HL-60/S4 (cell line): Measurements from ENCODE around the gene DNAJC12.
"Not testable (repeated sequence)": the region's sequence is repeated elsewhere in the genome, so short reads cannot be mapped to it uniquely, and the experiment has no call there.

ENCODE experiments used
- in situ Hi-C: fragments of 300-500 bp; cut with MboI; formaldehyde crosslinking; loops from 2 replicates; pipeline ENCODE4 v1.14.3; 2022; ENCODE audit warnings: low sequenced_read_pairs

Gene DNAJC12

GRCh38 chr10:67837541-67838314 lies at the start of gene DNAJC12:
TSS of gene DNAJC12 (minus strand) at chr10:67838188. CDS start at chr10:67838011, 177 bp downstream.
- in situ Hi-C loops, result no loop called here

- in situ Hi-C loops, result no loop called here
Observed at GRCh38 chr10:67884842-67885670, 47.1 kb upstream of the DNAJC12 start.

GRCh38 chr10:67884313-67884841 lies 46.4 kb upstream of the DNAJC12 start, which contains the start of gene SIRT1:
TSS of gene SIRT1 (plus strand) at chr10:67884656. CDS start at chr10:67884722, 66 bp downstream.
- in situ Hi-C loops, result no loop called here

GRCh38 chr10:67883710-67884312 lies 45.8 kb upstream of the DNAJC12 start:
- in situ Hi-C loops, result no loop called here

GRCh38 chr10:67878133-67878532 lies 40.1 kb upstream of the DNAJC12 start:
- in situ Hi-C loops, result no loop called here

- in situ Hi-C loops, result not testable (repeated sequence)
Observed at GRCh38 chr10:67877421-67877820, 39.4 kb upstream of the DNAJC12 start.

GRCh38 chr10:67875340-67876238 lies 37.6 kb upstream of the DNAJC12 start:
- in situ Hi-C loops, result no loop called here

GRCh38 chr10:67869996-67870395 lies 32.0 kb upstream of the DNAJC12 start:
- in situ Hi-C loops, result no loop called here

- in situ Hi-C loops, result no loop called here
Observed at GRCh38 chr10:67868132-67868531, 30.1 kb upstream of the DNAJC12 start.

GRCh38 chr10:67864607-67865371 lies 26.8 kb upstream of the DNAJC12 start:
- in situ Hi-C loops, result no loop called here

- in situ Hi-C loops, result no loop called here
Observed at GRCh38 chr10:67863094-67863493, 25.1 kb upstream of the DNAJC12 start.

- in situ Hi-C loops, result no loop called here
Observed at GRCh38 chr10:67861750-67862432, 23.9 kb upstream of the DNAJC12 start.

- in situ Hi-C loops, result loop anchor here (10.0 kb wide), 1 partner anchor 296 kb away; no protein-coding TSS in a partner anchor
Observed at GRCh38 chr10:67858971-67859370, 21.0 kb upstream of the DNAJC12 start.

GRCh38 chr10:67853512-67853911 lies 15.5 kb upstream of the DNAJC12 start:
- in situ Hi-C loops, result loop anchor here (10.0 kb wide), 1 partner anchor 301 kb away; no protein-coding TSS in a partner anchor

- in situ Hi-C loops, result loop anchor here (10.0 kb wide), 1 partner anchor 302 kb away; no protein-coding TSS in a partner anchor
Observed at GRCh38 chr10:67852761-67853160, 14.8 kb upstream of the DNAJC12 start.

GRCh38 chr10:67851186-67851585 lies 13.2 kb upstream of the DNAJC12 start:
- in situ Hi-C loops, result loop anchor here (10.0 kb wide), 1 partner anchor 304 kb away; no protein-coding TSS in a partner anchor

- in situ Hi-C loops, result loop anchor here (10.0 kb wide), 1 partner anchor 305 kb away; no protein-coding TSS in a partner anchor
Observed at GRCh38 chr10:67849331-67850011, 11.5 kb upstream of the DNAJC12 start.

GRCh38 chr10:67843284-67843683 lies 5.3 kb upstream of the DNAJC12 start:
- in situ Hi-C loops, result no loop called here
